Measurements from ENCODE around the gene BEND7. TPM values are rescaled to one million over a fixed set of nuclear protein-coding genes. Genes with fewer than 3 reads are reported as not detected.

BEND7 gene
- total RNA-seq, 4 donors from 2014 or later = 4.7 to 13.4 (median 6.5) TPM

DNA sequence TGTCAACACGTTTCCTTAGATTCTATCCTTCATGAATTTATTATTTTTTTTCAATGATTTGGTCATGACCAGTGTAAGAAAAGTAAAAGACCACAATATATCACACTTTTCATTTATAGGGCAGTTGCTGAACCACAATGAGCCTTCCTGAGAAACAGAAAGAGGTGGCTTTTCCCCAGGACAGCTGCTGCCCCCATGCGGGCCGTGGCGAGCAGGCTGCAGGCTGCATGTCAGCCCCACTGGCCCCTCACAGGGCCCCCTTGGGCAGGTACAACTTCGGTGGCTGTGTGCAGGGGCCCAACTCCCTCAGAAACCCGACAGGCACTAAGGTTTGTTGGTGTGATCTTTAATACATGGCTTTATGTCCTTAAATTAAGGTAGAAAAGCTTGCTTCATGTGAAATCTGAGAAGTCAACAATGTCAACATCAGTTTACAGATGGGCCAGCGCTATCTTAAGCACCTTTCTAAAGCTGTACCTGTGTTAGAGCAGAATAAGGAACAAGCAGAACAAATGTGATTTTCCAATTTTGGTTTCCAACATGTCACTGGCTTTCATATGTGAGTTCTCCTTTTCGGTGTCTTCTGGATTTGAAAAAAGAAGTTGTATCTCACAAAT lies 10.6 kb downstream of the BEND7 start:
- WGBS = 64% methylated on average over 8 of the region's 8 CpGs
- no peak for TF ChIP-seq POLR2A (IDR thresholded peaks at IDR 0.05)
- TF ChIP-seq EP300 (IDR thresholded peaks at IDR 0.05) = no peak
- TF ChIP-seq, protein P1, sequence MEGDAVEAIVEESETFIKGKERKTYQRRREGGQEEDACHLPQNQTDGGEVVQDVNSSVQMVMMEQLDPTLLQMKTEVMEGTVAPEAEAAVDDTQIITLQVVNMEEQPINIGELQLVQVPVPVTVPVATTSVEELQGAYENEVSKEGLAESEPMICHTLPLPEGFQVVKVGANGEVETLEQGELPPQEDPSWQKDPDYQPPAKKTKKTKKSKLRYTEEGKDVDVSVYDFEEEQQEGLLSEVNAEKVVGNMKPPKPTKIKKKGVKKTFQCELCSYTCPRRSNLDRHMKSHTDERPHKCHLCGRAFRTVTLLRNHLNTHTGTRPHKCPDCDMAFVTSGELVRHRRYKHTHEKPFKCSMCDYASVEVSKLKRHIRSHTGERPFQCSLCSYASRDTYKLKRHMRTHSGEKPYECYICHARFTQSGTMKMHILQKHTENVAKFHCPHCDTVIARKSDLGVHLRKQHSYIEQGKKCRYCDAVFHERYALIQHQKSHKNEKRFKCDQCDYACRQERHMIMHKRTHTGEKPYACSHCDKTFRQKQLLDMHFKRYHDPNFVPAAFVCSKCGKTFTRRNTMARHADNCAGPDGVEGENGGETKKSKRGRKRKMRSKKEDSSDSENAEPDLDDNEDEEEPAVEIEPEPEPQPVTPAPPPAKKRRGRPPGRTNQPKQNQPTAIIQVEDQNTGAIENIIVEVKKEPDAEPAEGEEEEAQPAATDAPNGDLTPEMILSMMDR (IDR thresholded peaks at IDR 0.05) = no peak
- TF ChIP-seq POLR2AphosphoS5 (IDR thresholded peaks at IDR 0.05) = no peak
- no peak for DNase-seq (ENCODE audit: low spot score in 2 of 2)
- no peaks in the 10 kb centered on the region for H3K27me3 ChIP-seq
- H3K4me3 ChIP-seq = no peak overlapping the region
- no peaks in the 10 kb centered on the region for H3K4me1 ChIP-seq
- H3K27ac ChIP-seq = no peak overlapping the region
- H3K36me3 ChIP-seq = no peaks in the 10 kb centered on the region
- no peaks in the 10 kb centered on the region for H3K9me3 ChIP-seq

DNA sequence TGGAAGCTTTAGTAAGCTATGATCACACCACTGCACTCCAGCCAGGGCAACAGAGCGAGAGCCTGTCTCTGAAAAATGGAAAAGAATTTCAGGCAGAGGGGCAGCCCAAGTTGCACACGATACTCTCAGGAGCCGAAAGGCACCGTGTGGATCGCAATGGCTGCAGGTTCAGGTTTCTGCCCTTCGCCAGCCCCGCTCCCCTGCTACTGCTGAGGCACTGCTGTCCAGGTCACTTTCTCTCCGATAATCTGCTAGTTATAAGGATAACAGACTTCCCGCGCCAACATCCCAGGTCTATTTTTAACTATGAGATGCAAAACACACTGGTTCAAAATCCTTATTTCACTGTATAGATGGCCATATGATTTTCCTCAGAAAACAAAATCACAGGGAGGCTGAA lies 11.1 kb downstream of the BEND7 start:
- no peaks in the 10 kb centered on the region for H3K27me3 ChIP-seq
- H3K9me3 ChIP-seq = no peaks in the 10 kb centered on the region
- H3K36me3 ChIP-seq = no peaks in the 10 kb centered on the region
- 96% methylated on average over 10 of the region's 10 CpGs for WGBS
- H3K4me3 ChIP-seq = no peak overlapping the region
- no peak overlapping the region for H3K27ac ChIP-seq
- TF ChIP-seq EP300 (IDR thresholded peaks at IDR 0.05) (no peak), POLR2AphosphoS5 (IDR thresholded peaks at IDR 0.05) (no peak), POLR2A (IDR thresholded peaks at IDR 0.05) (no peak)
- TF ChIP-seq, protein P1 (IDR thresholded peaks at IDR 0.05) = no peak
- no peak for DNase-seq (ENCODE audit: low spot score in 2 of 2)
- H3K4me1 ChIP-seq = no peaks in the 10 kb centered on the region

DNA sequence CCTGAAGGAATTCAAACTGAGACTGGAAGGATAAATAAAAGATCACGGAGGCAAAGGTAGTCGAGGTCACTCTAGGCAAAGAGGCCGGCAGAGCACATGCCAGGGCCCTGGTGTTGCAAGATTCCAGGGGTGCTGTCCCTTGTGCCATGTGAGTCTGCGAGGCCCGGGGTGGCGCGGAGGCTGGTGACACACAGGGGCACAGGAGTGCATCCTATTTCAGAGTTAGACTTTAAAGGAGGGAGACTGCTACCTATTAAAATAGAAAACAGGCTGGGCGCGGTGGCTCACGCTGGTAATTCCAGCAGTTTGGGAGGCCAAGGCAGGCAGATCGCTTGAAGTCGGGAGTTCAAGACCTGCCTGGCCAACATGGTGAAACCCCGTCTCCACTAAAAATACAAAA lies 12.6 kb downstream of the BEND7 start:
- TF ChIP-seq POLR2AphosphoS5 (IDR thresholded peaks at IDR 0.05) (no peak), EP300 (IDR thresholded peaks at IDR 0.05) (no peak), POLR2A (IDR thresholded peaks at IDR 0.05) (no peak)
- TF ChIP-seq, protein P1 (IDR thresholded peaks at IDR 0.05) = no peak
- H3K4me1 ChIP-seq = no peaks in the 10 kb centered on the region
- WGBS = 86% methylated on average over 13 of the region's 13 CpGs
- no peaks in the 10 kb centered on the region for H3K27me3 ChIP-seq
- no peak overlapping the region for H3K27ac ChIP-seq
- no peak overlapping the region for H3K4me3 ChIP-seq
- H3K9me3 ChIP-seq = no peaks in the 10 kb centered on the region
- H3K36me3 ChIP-seq = no peaks in the 10 kb centered on the region
- DNase-seq (ENCODE audit: low spot score in 2 of 2) = no peak

DNA sequence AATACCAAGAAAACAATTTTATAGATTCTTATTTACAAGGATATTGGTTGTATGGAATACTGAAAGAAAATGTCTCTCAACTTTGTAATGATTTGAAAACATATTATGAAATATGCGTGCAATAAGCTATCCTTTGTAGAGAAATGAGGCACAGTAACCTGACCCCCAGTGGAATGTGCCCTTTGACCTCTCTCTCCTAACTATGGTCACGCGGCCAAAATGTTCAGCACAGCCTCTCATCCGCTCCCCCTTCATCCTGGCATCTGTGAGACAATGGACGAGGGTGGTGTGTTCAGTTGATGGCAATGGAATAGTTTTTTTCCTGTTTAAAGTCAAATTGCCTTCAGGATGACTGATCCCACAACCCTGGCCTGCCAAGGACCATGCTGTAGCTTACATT lies 13.3 kb downstream of the BEND7 start:
- Histone ChIP-seq H3K27me3 (no peaks in the 10 kb centered on the region), H3K9me3 (no peaks in the 10 kb centered on the region), H3K4me1 (no peaks in the 10 kb centered on the region), H3K27ac (no peak overlapping the region), H3K4me3 (no peak overlapping the region), H3K36me3 (no peaks in the 10 kb centered on the region)
- DNase-seq (ENCODE audit: low spot score in 2 of 2) = no peak
- TF ChIP-seq POLR2AphosphoS5 (IDR thresholded peaks at IDR 0.05) = no peak
- no peak for TF ChIP-seq POLR2A (IDR thresholded peaks at IDR 0.05)
- TF ChIP-seq, protein P1 (IDR thresholded peaks at IDR 0.05) = no peak
- no peak for TF ChIP-seq EP300 (IDR thresholded peaks at IDR 0.05)
- 86% methylated on average over 5 of the region's 5 CpGs for WGBS

DNA sequence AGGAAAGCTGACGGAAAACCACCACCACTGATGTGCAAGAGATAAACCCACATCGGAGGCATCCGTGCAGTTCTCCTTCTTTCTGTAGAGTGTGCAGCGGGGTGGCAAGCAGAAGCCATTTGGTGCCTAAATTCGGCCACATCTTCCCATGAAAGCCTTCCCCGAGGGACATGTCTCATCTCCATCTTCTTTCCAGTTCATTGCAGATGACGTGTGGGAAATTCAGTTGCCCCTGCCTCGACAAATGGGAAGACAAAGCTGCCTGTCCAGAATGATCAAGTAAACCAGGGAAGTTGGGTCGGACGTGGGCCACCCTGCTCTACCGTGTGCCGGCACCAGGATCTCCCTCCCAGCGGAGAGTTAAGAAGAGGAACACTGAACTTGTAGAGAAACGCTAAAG lies 14.5 kb downstream of the BEND7 start:
- Histone ChIP-seq H3K36me3 (no peaks in the 10 kb centered on the region), H3K27ac (no peak overlapping the region), H3K4me3 (no peak overlapping the region), H3K4me1 (no peaks in the 10 kb centered on the region), H3K27me3 (no peaks in the 10 kb centered on the region), H3K9me3 (no peaks in the 10 kb centered on the region)
- TF ChIP-seq POLR2AphosphoS5 (IDR thresholded peaks at IDR 0.05) (no peak), POLR2A (IDR thresholded peaks at IDR 0.05) (no peak)
- DNase-seq (ENCODE audit: low spot score in 2 of 2) = no peak
- 89% methylated on average over 14 of the region's 14 CpGs for WGBS

DNA sequence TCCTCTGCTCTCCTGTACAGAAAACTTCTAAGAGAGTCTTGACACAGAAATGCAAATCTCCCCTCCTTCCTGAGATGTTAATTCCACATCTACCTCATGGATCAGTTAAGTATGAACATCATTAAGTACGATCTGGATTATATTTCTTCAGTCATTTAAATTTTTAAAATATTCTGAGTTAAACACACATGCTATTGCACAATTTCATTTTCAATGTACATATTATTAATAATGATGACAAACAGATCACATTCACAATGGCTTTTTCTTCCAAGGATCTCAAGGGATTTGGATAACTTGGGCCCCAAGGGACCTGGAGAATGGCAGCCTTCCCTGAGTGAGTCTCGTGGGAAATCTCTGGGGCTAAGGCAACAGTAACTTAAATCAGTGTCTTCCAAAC lies 16.2 kb downstream of the BEND7 start:
- Histone ChIP-seq H3K36me3 (no peaks in the 10 kb centered on the region), H3K27ac (no peak overlapping the region), H3K4me1 (no peaks in the 10 kb centered on the region), H3K27me3 (no peaks in the 10 kb centered on the region), H3K9me3 (no peaks in the 10 kb centered on the region), H3K4me3 (no peak overlapping the region)
- 41% methylated on average over 2 of the region's 2 CpGs for WGBS
- DNase-seq (ENCODE audit: low spot score in 2 of 2) = no peak
- TF ChIP-seq, protein P1 (IDR thresholded peaks at IDR 0.05) = no peak
- no peak for TF ChIP-seq POLR2AphosphoS5 (IDR thresholded peaks at IDR 0.05)
- TF ChIP-seq EP300 (IDR thresholded peaks at IDR 0.05) = no peak
- TF ChIP-seq POLR2A (IDR thresholded peaks at IDR 0.05) = no peak
